Fibroblast of lung (primary cell): ENCODE results near the gene DAGLB. TPM values are rescaled to one million over a fixed set of nuclear protein-coding genes. Genes with fewer than 3 reads are reported as not detected.
A peak's percentile ranks its signal among the peaks of the same experiment; 100 is the strongest.
"Not testable (repeated sequence)": the region's sequence is repeated elsewhere in the genome, so short reads cannot be mapped to it uniquely, and the experiment has no call there.

Source experiments
- DNase-seq, 2 donors: peaks; one replicate each; pipeline versions ENCODE4 v3.0.0 to v3.0.0-alpha.2; 2010; ENCODE audit warnings: low read depth in 2 of 2
- H2AFZ ChIP-seq: 2 replicates; pipeline ENCODE4 v1.5.1; 2012; ENCODE audit warnings: low read length, control low read depth, inconsistent platforms
- H3K27ac ChIP-seq: 2 replicates; pipeline ENCODE4 v1.5.1; 2011; ENCODE audit warnings: low read length, control low read depth; ENCODE audit not compliant: insufficient read depth
- H3K27me3 ChIP-seq: 2 replicates; pipeline ENCODE4 v1.5.1; 2011; ENCODE audit warnings: mild to moderate bottlenecking, low read length; ENCODE audit not compliant: control insufficient read depth, insufficient read depth
- H3K36me3 ChIP-seq: 2 replicates; pipeline ENCODE4 v1.5.1; 2011; ENCODE audit warnings: low read length; ENCODE audit not compliant: control insufficient read depth, insufficient read depth
- H3K4me1 ChIP-seq: 2 replicates; pipeline ENCODE4 v1.5.1; 2011; ENCODE audit warnings: low read length; ENCODE audit not compliant: control insufficient read depth, insufficient read depth; ENCODE audit errors: extremely low read depth
- H3K4me2 ChIP-seq: 2 replicates; pipeline ENCODE4 v1.5.1; 2011; ENCODE audit warnings: low read length, control low read depth; ENCODE audit not compliant: insufficient read depth; ENCODE audit errors: extremely low read depth
- H3K4me3 ChIP-seq, 4 experiments: fragments of 200-600 bp in 1 of 4; sonication (generic) in 1 of 4; replicated peaks in 1 of 4; 2 replicates each; pipeline ENCODE4 v1.5.1; 2011 to 2016; ENCODE audit warnings: low read length in 4 of 4, low read depth in 3 of 4, mild to moderate bottlenecking in 3 of 4, control low read depth in 2 of 4, inconsistent platforms in 1 of 4, mixed read lengths in 1 of 4; ENCODE audit not compliant: insufficient read depth in 1 of 4; ENCODE audit errors: control extremely low read depth in 1 of 4
- H3K79me2 ChIP-seq: 2 replicates; pipeline ENCODE4 v1.5.1; 2012; ENCODE audit warnings: mild to moderate bottlenecking, low read length, inconsistent platforms; ENCODE audit not compliant: control insufficient read depth, insufficient read depth
- H3K9ac ChIP-seq: 2 replicates; pipeline ENCODE4 v1.5.1; 2011; ENCODE audit warnings: mild to moderate bottlenecking, low read length, control low read depth; ENCODE audit not compliant: insufficient read depth
- H3K9me3 ChIP-seq: 2 replicates; pipeline ENCODE4 v1.5.1; 2012; ENCODE audit warnings: low read depth, low read length; ENCODE audit not compliant: control insufficient read depth, insufficient read depth
- H4K20me1 ChIP-seq: 2 replicates; pipeline ENCODE4 v1.5.1; 2011; ENCODE audit warnings: low read length; ENCODE audit not compliant: control insufficient read depth, insufficient read depth; ENCODE audit errors: extremely low read depth
- CTCF ChIP-seq, 2 donors: IDR thresholded peaks in 1 of 2; conservative IDR thresholded peaks in 1 of 2; 1 replicate in 1 of 2; 2 replicates in 1 of 2; pipeline ENCODE4 v1.5.1; 2011 to 2012; ENCODE audit warnings: low read length in 2 of 2, control low read depth in 1 of 2, inconsistent platforms in 1 of 2, low read depth in 1 of 2, mild to moderate bottlenecking in 1 of 2
- EZH2 ChIP-seq: IDR thresholded peaks from 2 replicates; pipeline ENCODE4 v1.5.1; 2012; ENCODE audit warnings: low read length, control low read depth, mild to moderate bottlenecking; ENCODE audit errors: missing control alignments
- polyA plus RNA-seq, 2 donors: library from polyadenylated mRNA; depleted of rRNA in 1 of 2; stranded (reverse) in 1 of 2; unstranded in 1 of 2; fragments of >200 nt; gene quantifications; 2 replicates each; pipeline ENCODE4 v1.2.1, GENCODE V29; 2011 to 2012; ENCODE audit warnings: missing spikeins in 1 of 2
- total RNA-seq: library from RNA; depleted of rRNA; stranded (reverse); fragments of >200 nt; gene quantifications from 2 replicates; pipeline ENCODE4 v1.2.1, GENCODE V29; 2014

The DAGLB gene
- total and polyA plus RNA-seq, 2 donors (not counting 1 experiment from before 2014, with no cell fraction given): 17.3 to 22.6 TPM

- no peaks in the 10 kb centered on the region for H3K9me3 ChIP-seq
- no peak for DNase-seq
- no peak overlapping the region for H3K9ac ChIP-seq
- peaks cover under 1% of the 10 kb centered on the region for H3K36me3 ChIP-seq
- peaks cover 18% of the 10 kb centered on the region for H3K4me1 ChIP-seq
- H3K4me2 ChIP-seq: no peak overlapping the region
- no peak for TF ChIP-seq EZH2
- no peak for TF ChIP-seq CTCF (conservative IDR thresholded peaks at IDR 0.05 in 1 of 2, IDR thresholded peaks at IDR 0.05 in 1 of 2; ENCODE audit: low read depth in 1 of 2, low read length in 2 of 2)
- no peak overlapping the region for H2AFZ ChIP-seq
- H3K27me3 ChIP-seq: no peaks in the 10 kb centered on the region
- peaks cover 9% of the 10 kb centered on the region for H4K20me1 ChIP-seq
- H3K27ac ChIP-seq: peak overlapping the region; percentile 17
- no peak overlapping the region for H3K4me3 ChIP-seq
- H3K79me2 ChIP-seq: peaks cover 95% of the 10 kb centered on the region
Observed at GRCh38 chr7:6382817-6383216, 64.9 kb downstream of the DAGLB start.

- H4K20me1 ChIP-seq: peaks cover 11% of the 10 kb centered on the region
Observed at GRCh38 chr7:6381846-6382245, 65.9 kb downstream of the DAGLB start.

GRCh38 chr7:6380310-6381095 lies 67.3 kb downstream of the DAGLB start:
- Histone ChIP-seq H2AFZ (no peak overlapping the region), H3K4me2 (no peak overlapping the region), H3K27me3 (no peaks in the 10 kb centered on the region), H3K27ac (no peak overlapping the region), H3K79me2 (peaks cover 95% of the 10 kb centered on the region), H4K20me1 (peaks cover 11% of the 10 kb centered on the region), H3K36me3 (peaks cover 3% of the 10 kb centered on the region), H3K4me1 (peaks cover 10% of the 10 kb centered on the region), H3K9me3 (no peaks in the 10 kb centered on the region), H3K4me3 (no peak overlapping the region), H3K9ac (no peak overlapping the region)
- no peak for DNase-seq
- TF ChIP-seq CTCF (conservative IDR thresholded peaks at IDR 0.05 in 1 of 2, IDR thresholded peaks at IDR 0.05 in 1 of 2; ENCODE audit: low read depth in 1 of 2, low read length in 2 of 2) (no peak), EZH2 (no peak)

More at GRCh38 chr7:6381846-6382245, 65.9 kb downstream of the DAGLB start:
- H3K4me3 ChIP-seq, DNase-seq, H3K9me3 ChIP-seq, H3K27ac ChIP-seq, H3K27me3 ChIP-seq, H3K9ac ChIP-seq, H2AFZ ChIP-seq, H3K36me3 ChIP-seq, H3K4me2 ChIP-seq: not testable (repeated sequence)
- Histone ChIP-seq H3K79me2 (peaks cover 95% of the 10 kb centered on the region), H3K4me1 (peaks cover 18% of the 10 kb centered on the region)
